ENCODE measurements around the gene IQCK. TPM values are rescaled to one million over a fixed set of nuclear protein-coding genes. Genes with fewer than 3 reads are reported as not detected.

IQCK gene
- total RNA-seq, 2 donors from 2014 or later: 26.0 to 42.2 TPM

DNA sequence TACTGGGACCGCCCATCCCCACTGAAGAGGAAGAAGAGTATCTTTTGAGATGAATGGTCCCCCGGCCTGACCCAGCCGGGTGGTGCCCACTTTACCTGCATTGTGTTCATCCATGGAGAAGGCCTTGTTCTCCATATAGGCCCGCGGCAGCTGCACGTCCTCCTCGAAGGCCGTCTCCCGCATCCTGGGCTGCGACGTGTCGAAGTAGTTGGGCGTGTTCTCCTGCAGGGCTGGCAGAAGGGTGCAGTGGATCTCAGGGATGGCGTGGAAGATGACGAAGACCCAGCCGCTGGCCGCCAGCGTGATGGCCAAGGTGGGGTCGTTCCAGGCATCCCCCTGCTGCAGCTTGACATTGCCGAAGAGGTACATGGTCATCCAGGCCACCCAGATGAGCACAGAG lies 153.7 kb downstream of the IQCK start:
- DNase-seq (ENCODE audit: low spot score): no peak
- H3K4me1 ChIP-seq (replicated peaks): no peaks in the 10 kb centered on the region
- no peak overlapping the region for H3K27ac ChIP-seq
- H3K27me3 ChIP-seq (replicated peaks; ENCODE audit: insufficient read depth): no peaks in the 10 kb centered on the region
- H3K4me3 ChIP-seq: no peak overlapping the region
- intact Hi-C loops (cut with DNase I): no loop called here
- 89% methylated on average over 15 of the region's 20 CpGs for WGBS
- H3K36me3 ChIP-seq: peaks cover 0 to 5% of the 10 kb centered on the region in 2 donors
- TF ChIP-seq POLR2AphosphoS5 (IDR thresholded peaks at IDR 0.05): no peak
- no peak for TF ChIP-seq POLR2A (IDR thresholded peaks at IDR 0.05)
- TF ChIP-seq, protein P1, sequence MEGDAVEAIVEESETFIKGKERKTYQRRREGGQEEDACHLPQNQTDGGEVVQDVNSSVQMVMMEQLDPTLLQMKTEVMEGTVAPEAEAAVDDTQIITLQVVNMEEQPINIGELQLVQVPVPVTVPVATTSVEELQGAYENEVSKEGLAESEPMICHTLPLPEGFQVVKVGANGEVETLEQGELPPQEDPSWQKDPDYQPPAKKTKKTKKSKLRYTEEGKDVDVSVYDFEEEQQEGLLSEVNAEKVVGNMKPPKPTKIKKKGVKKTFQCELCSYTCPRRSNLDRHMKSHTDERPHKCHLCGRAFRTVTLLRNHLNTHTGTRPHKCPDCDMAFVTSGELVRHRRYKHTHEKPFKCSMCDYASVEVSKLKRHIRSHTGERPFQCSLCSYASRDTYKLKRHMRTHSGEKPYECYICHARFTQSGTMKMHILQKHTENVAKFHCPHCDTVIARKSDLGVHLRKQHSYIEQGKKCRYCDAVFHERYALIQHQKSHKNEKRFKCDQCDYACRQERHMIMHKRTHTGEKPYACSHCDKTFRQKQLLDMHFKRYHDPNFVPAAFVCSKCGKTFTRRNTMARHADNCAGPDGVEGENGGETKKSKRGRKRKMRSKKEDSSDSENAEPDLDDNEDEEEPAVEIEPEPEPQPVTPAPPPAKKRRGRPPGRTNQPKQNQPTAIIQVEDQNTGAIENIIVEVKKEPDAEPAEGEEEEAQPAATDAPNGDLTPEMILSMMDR (IDR thresholded peaks at IDR 0.05): no peak
- H3K9me3 ChIP-seq: no peaks in the 10 kb centered on the region

DNA sequence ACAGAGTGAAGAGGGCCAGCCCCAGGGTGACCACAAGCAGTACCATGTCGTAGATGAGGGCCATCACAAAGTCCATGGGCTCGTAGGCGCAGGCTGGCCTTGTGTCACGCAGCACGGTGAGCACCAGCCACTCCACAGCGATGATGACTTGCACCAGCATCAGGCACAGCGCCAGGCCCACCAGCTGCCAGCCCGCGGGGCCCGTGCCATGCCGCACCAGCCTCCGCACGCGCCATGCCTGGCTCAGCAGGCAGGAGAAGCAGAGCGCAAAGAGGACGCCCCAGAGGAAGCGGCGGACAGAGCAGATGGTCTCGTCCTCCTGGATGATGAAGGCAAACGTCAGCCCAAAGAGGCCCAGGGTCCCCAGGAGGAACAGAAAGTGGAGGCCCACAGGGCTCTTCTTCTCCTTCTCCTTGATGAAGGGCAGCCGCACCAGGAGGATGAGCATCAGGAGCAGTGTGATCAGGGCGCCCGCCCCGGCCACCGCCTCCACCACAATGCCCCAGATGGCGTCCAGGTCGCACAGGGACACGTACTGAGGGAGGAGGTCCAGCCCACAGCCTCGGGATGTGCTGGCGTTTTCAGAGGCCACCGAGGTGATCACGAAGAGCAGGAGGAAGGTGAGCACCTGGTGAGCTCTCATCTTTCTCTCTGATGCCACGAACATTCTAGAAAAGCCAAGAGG lies 154.2 kb downstream of the IQCK start:
- 94% methylated on average over 25 of the region's 33 CpGs for WGBS
- no peaks in the 10 kb centered on the region for H3K4me1 ChIP-seq (replicated peaks)
- H3K27me3 ChIP-seq (replicated peaks; ENCODE audit: insufficient read depth): no peaks in the 10 kb centered on the region
- H3K27ac ChIP-seq: no peak overlapping the region
- TF ChIP-seq POLR2A (IDR thresholded peaks at IDR 0.05) (no peak), POLR2AphosphoS5 (IDR thresholded peaks at IDR 0.05) (no peak)
- TF ChIP-seq, protein P1 (IDR thresholded peaks at IDR 0.05): no peak
- peaks cover 0 to 5% of the 10 kb centered on the region in 2 donors for H3K36me3 ChIP-seq
- no peaks in the 10 kb centered on the region for H3K9me3 ChIP-seq
- no peak overlapping the region for H3K4me3 ChIP-seq
- intact Hi-C loops (cut with DNase I): no loop called here
- DNase-seq (ENCODE audit: low spot score): no peak

DNA sequence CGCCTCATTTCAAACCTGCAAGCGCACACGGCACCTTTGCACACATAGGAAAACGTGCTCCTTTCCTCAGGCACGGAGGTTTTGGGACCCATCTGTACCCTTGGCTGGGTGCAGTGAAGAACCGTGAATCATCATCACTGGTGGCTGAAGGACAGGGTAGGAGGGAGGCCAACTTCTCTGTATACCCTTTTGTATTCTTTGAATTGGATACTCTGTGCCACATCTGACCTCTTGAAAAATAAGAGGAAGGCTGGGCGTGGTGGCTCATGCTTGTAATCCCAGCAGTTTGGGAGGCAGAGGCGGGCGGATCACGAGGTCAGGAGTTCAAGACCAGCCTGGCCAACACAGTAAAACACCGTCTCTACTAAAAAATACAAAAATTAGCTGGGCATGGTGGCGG lies 154.9 kb downstream of the IQCK start:
- Histone ChIP-seq H3K9me3 (no peaks in the 10 kb centered on the region), H3K27me3 (replicated peaks; ENCODE audit: insufficient read depth) (no peaks in the 10 kb centered on the region), H3K4me1 (replicated peaks) (no peaks in the 10 kb centered on the region), H3K36me3 (peaks cover 0 to 5% of the 10 kb centered on the region in 2 donors), H3K4me3 (no peak overlapping the region), H3K27ac (no peak overlapping the region)
- TF ChIP-seq POLR2AphosphoS5 (IDR thresholded peaks at IDR 0.05) (no peak), POLR2A (IDR thresholded peaks at IDR 0.05) (no peak)
- TF ChIP-seq, protein P1 (IDR thresholded peaks at IDR 0.05): no peak
- intact Hi-C loops (cut with DNase I): no loop called here
- 87% methylated on average over 12 of the region's 12 CpGs for WGBS
- no peak for DNase-seq (ENCODE audit: low spot score)

DNA sequence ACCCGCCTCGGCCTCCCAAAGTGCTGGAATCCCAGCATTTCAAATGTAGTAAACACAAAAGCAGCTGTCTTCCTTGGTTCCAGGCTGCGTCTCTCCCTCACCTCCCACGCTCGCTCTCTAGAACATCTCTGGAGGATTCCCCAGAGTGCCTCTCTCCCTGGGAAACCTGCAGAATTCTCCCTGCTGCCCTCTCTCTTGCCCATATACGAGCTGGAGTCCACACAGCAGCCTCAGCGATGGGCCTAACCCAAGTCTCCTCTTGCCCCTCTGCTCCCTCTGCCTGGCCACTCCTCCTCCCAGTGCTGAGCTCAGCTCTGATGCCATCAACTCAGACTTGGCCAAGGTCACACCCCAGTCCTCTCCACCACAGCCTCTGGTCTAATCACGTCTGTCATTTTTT lies 156.0 kb downstream of the IQCK start:
- DNase-seq (ENCODE audit: low spot score): no peak
- Histone ChIP-seq H3K36me3 (peaks cover 0 to 5% of the 10 kb centered on the region in 2 donors), H3K4me3 (no peak overlapping the region), H3K9me3 (no peaks in the 10 kb centered on the region), H3K4me1 (replicated peaks) (no peaks in the 10 kb centered on the region), H3K27ac (no peak overlapping the region), H3K27me3 (replicated peaks; ENCODE audit: insufficient read depth) (no peaks in the 10 kb centered on the region)
- intact Hi-C loops (cut with DNase I): no loop called here
- TF ChIP-seq POLR2AphosphoS5 (IDR thresholded peaks at IDR 0.05): no peak
- TF ChIP-seq, protein P1 (IDR thresholded peaks at IDR 0.05): no peak
- TF ChIP-seq POLR2A (IDR thresholded peaks at IDR 0.05): no peak
- 78% methylated on average over 8 of the region's 8 CpGs for WGBS
